DOHH2 (cell line): ENCODE results near the gene KCTD10.

ENCODE experiments used
- CTCF ChIP-seq: fragments of 200-600 bp; sonication (generic); IDR thresholded peaks from one replicate; pipeline ENCODE4 v1.5.1; 2014; ENCODE audit warnings: antibody characterized with exemption, mild to moderate bottlenecking, low read depth, low read length; ENCODE audit not compliant: poor library complexity, severe bottlenecking
- EZH2phosphoT487 ChIP-seq: fragments of 200-600 bp; sonication (generic); IDR thresholded peaks from 2 replicates; pipeline ENCODE4 v1.6.1; 2017; ENCODE audit warnings: borderline replicate concordance, mild to moderate bottlenecking, antibody characterized with exemption, low read length, moderate library complexity, mixed read lengths

DNA sequence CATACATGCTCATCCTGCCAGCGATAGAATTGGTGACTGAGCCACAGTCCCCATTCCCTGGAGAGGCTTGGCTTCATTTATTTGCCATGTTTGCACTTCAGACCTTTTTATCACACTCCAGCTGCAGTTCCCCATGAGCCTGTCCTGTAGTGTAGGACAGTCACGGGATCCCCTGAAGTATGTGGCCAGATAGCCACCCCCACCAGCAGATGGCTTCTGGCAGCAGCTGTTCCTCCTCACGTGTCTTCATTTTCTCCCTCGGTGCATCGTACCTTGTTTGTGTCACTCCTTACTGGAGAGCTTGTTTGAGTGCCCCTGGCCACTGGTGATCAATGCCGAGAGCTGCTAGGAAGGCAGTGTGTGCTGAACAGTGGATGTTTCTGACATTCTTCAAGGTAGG lies 40.5 kb upstream of the KCTD10 start:
- no peak for TF ChIP-seq CTCF
- TF ChIP-seq EZH2phosphoT487, result no peak
